ENCODE measurements around the gene LRBA.

GRCh38 chr4:150886597-150886996, 128.5 kb downstream of the LRBA start:
- TF ChIP-seq POLR2A (IDR thresholded peaks at IDR 0.05; ENCODE audit: low read depth, low read length) (no peak), FOS (IDR thresholded peaks at IDR 0.05; ENCODE audit: borderline replicate concordance, insufficient read depth, low read length) (no peak), POLR2AphosphoS5 (IDR thresholded peaks at IDR 0.05; ENCODE audit: insufficient read depth, low read depth, low read length) (no peak), EZH2 (IDR thresholded peaks at IDR 0.05; ENCODE audit: borderline replicate concordance, low read depth, low read length, severe bottlenecking) (no peak), MYC (IDR thresholded peaks at IDR 0.05; ENCODE audit: low read depth, low read length) (no peak), MAX (IDR thresholded peaks at IDR 0.05; ENCODE audit: insufficient read depth, insufficient read length) (no peak)
- TF ChIP-seq, protein P1, sequence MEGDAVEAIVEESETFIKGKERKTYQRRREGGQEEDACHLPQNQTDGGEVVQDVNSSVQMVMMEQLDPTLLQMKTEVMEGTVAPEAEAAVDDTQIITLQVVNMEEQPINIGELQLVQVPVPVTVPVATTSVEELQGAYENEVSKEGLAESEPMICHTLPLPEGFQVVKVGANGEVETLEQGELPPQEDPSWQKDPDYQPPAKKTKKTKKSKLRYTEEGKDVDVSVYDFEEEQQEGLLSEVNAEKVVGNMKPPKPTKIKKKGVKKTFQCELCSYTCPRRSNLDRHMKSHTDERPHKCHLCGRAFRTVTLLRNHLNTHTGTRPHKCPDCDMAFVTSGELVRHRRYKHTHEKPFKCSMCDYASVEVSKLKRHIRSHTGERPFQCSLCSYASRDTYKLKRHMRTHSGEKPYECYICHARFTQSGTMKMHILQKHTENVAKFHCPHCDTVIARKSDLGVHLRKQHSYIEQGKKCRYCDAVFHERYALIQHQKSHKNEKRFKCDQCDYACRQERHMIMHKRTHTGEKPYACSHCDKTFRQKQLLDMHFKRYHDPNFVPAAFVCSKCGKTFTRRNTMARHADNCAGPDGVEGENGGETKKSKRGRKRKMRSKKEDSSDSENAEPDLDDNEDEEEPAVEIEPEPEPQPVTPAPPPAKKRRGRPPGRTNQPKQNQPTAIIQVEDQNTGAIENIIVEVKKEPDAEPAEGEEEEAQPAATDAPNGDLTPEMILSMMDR (IDR thresholded peaks at IDR 0.05; ENCODE audit: extremely low read depth in 1 of 2, insufficient read depth in 1 of 2, low read depth in 1 of 2, low read length in 2 of 2): no peak
